HG03025 (cell line): Measurements from ENCODE around the gene TRIM21.
"Not testable (repeated sequence)": the region's sequence is repeated elsewhere in the genome, so short reads cannot be mapped to it uniquely, and the experiment has no call there.

Experiments
- ATAC-seq: cut with Tn5 transposase; IDR thresholded peaks from one replicate; pipeline ENCODE4 v1.9.1; 2021; ENCODE audit warnings: mild to moderate bottlenecking, moderate library complexity; ENCODE audit not compliant: unreplicated experiment, low FRiP score

Gene TRIM21

GRCh38 chr11:4393209-4393857, at the start of gene TRIM21:
Gene TRIM21 (minus strand): TSS chr11:4393702. CDS start chr11:4390409, 3,293 bp downstream.
- peak; percentile 100 for ATAC-seq

GRCh38 chr11:4441515-4441914, 48.0 kb upstream of the TRIM21 start:
- no peak for ATAC-seq

GRCh38 chr11:4436411-4436810, 42.9 kb upstream of the TRIM21 start:
- no peak for ATAC-seq

- ATAC-seq, result no peak
Measured at GRCh38 chr11:4433856-4434255, 40.4 kb upstream of the TRIM21 start.

GRCh38 chr11:4430051-4430450, 36.5 kb upstream of the TRIM21 start:
- no peak for ATAC-seq

GRCh38 chr11:4418403-4418802, 24.9 kb upstream of the TRIM21 start:
- no peak for ATAC-seq

GRCh38 chr11:4416816-4417215, 23.3 kb upstream of the TRIM21 start:
- ATAC-seq, result no peak

GRCh38 chr11:4416306-4416705, 22.8 kb upstream of the TRIM21 start:
- no peak for ATAC-seq

GRCh38 chr11:4406206-4406605, 12.7 kb upstream of the TRIM21 start:
- ATAC-seq, result not testable (repeated sequence)

- peak; percentile 13 for ATAC-seq
Measured at GRCh38 chr11:4393858-4394223, 339 bp upstream of the TRIM21 start.

- no peak for ATAC-seq
Measured at GRCh38 chr11:4388221-4388620, 5.3 kb downstream of the TRIM21 start.

- no peak for ATAC-seq
Measured at GRCh38 chr11:4385978-4386740, 7.3 kb downstream of the TRIM21 start.

- ATAC-seq, result no peak
Measured at GRCh38 chr11:4381901-4382300, 11.6 kb downstream of the TRIM21 start.

GRCh38 chr11:4375431-4376140, 17.9 kb downstream of the TRIM21 start:
- no peak for ATAC-seq

GRCh38 chr11:4370166-4370565, 23.3 kb downstream of the TRIM21 start:
- ATAC-seq, result no peak

- ATAC-seq, result no peak
Measured at GRCh38 chr11:4368286-4368685, 25.2 kb downstream of the TRIM21 start, which contains the start of gene OR52B4. Gene OR52B4 (minus strand): TSS chr11:4368386. CDS start chr11:4368295, 91 bp downstream.

- not testable (repeated sequence) for ATAC-seq
Measured at GRCh38 chr11:4348142-4348541, 45.4 kb downstream of the TRIM21 start.

GRCh38 chr11:4345366-4345765, 48.1 kb downstream of the TRIM21 start:
- ATAC-seq, result not testable (repeated sequence)
